22Rv1 (cell line): ENCODE results near the gene ZNF385C.

Source experiments
- CTCF ChIP-seq: fragments of 450-650 bp; IDR thresholded peaks from 2 replicates; pipeline ENCODE4 v1.5.1; 2017; ENCODE audit warnings: mild to moderate bottlenecking
- ZFX ChIP-seq: fragments of 450-650 bp; IDR thresholded peaks from 2 replicates; pipeline ENCODE4 v1.6.1; 2017; ENCODE audit warnings: antibody characterized with exemption, borderline replicate concordance

- TF ChIP-seq CTCF: no peak
- no peak for TF ChIP-seq ZFX
Measured at GRCh38 chr17:42088736-42089135, 9.5 kb downstream of the ZNF385C start.
